GM12878 (cell line): ENCODE measurements around the gene PAK5. TPM values are rescaled to one million over a fixed set of nuclear protein-coding genes. Genes with fewer than 3 reads are reported as not detected.

ENCODE experiments used
- ATAC-seq: fragments of 200-7000 bp; cut with Tn5 transposase; 3 replicates; pipeline ENCODE4 v1.9.1; 2020; ENCODE audit warnings: mild to moderate bottlenecking, moderate library complexity
- BruUV-seq: library from RNA; stranded (reverse); fragments of 400-500 nt; replicated peaks from 2 replicates; lab custom pipeline; 2021; lab: Mats Ljungman, UMichigan
- CTCF ChIA-PET: fragments of 300-600 bp; sonication (Branson Sonifier 250); formaldehyde crosslinking; extraction: SDS; loops from one replicate; lab custom pipeline; 2021; ENCODE audit warnings: inconsistent platforms; lab: Yijun Ruan, JAX
- POLR2A ChIA-PET: fragments of 350-600 bp; formaldehyde crosslinking; extraction: SDS; loops from one replicate; lab custom pipeline; 2021; ENCODE audit warnings: inconsistent platforms; lab: Charles Lee
- RAD21 ChIA-PET: fragments of 300-600 bp; sonication (Branson Sonifier 250); formaldehyde crosslinking; loops from one replicate; lab custom pipeline; 2023; ENCODE audit warnings: antibody characterized with exemption; ENCODE audit not compliant: unreplicated experiment; lab: Charles Lee
- SMC1A ChIA-PET: fragments of 300-600 bp; sonication (Branson Sonifier 250); formaldehyde crosslinking; loops from one replicate; lab custom pipeline; 2023; ENCODE audit not compliant: unreplicated experiment, uncharacterized antibody; lab: Charles Lee
- DNase-seq: peaks from one replicate; pipeline ENCODE4 v3.0.0-alpha.2; 2011; ENCODE audit warnings: low read depth, low spot score
- FAIRE-seq: peaks from 3 replicates; lab custom pipeline; 2011; peaks lifted over from hg19 to GRCh38; lab: Jason Lieb, UNC
- H2AFZ ChIP-seq: 2 replicates; pipeline ENCODE4 v1.6.0; 2011; ENCODE audit warnings: low read depth, low read length, control low read depth; ENCODE audit not compliant: control insufficient read depth
- H3K27ac ChIP-seq: 2 replicates; pipeline ENCODE4 v1.5.1; 2011; ENCODE audit warnings: control low read depth; ENCODE audit not compliant: control insufficient read depth, insufficient read depth
- H3K27me3 ChIP-seq, 2 experiments: replicated peaks in 1 of 2; 2 replicates each; pipeline versions ENCODE4 v1.6.0 to v1.6.1; 2011; ENCODE audit warnings: low read length in 1 of 2; ENCODE audit not compliant: control insufficient read depth in 2 of 2, insufficient read depth in 2 of 2
- H3K36me3 ChIP-seq, 2 experiments: 2 replicates each; pipeline ENCODE4 v1.5.1; 2011; ENCODE audit warnings: low read length in 1 of 2; ENCODE audit not compliant: control insufficient read depth in 2 of 2, insufficient read depth in 2 of 2
- H3K4me1 ChIP-seq: 2 replicates; pipeline ENCODE4 v1.6.1; 2011; ENCODE audit warnings: mild to moderate bottlenecking, low read length, moderate library complexity, mixed read lengths; ENCODE audit not compliant: control insufficient read depth, insufficient read depth
- H3K4me2 ChIP-seq: 2 replicates; pipeline ENCODE4 v1.6.0; 2011; ENCODE audit warnings: control low read depth; ENCODE audit not compliant: control insufficient read depth, insufficient read depth
- H3K4me3 ChIP-seq: fragments of 200-600 bp; sonication (generic); 2 replicates; pipeline ENCODE4 v1.5.1; 2016
- H3K79me2 ChIP-seq: 2 replicates; pipeline ENCODE4 v1.6.0; 2011; ENCODE audit warnings: low read length; ENCODE audit not compliant: control insufficient read depth, insufficient read depth
- H3K9ac ChIP-seq: 2 replicates; pipeline ENCODE4 v1.8.0; 2011; ENCODE audit warnings: low read length, control low read depth, mixed read lengths; ENCODE audit not compliant: control insufficient read depth, insufficient read depth
- H3K9me3 ChIP-seq: replicated peaks from 3 replicates; pipeline ENCODE4 v1.5.1; 2011; ENCODE audit warnings: mild to moderate bottlenecking, low read length; ENCODE audit not compliant: control insufficient read depth, insufficient read depth
- H4K20me1 ChIP-seq: 2 replicates; pipeline ENCODE4 v1.6.0; 2011; ENCODE audit not compliant: control insufficient read depth, insufficient read depth
- BACH1 ChIP-seq: fragments of 450-650 bp; IDR thresholded peaks from 2 replicates; pipeline ENCODE4 v1.6.1; 2017; ENCODE audit warnings: mild to moderate bottlenecking, borderline replicate concordance
- CREB1 ChIP-seq: IDR thresholded peaks from 2 replicates; pipeline ENCODE4 v1.6.1; 2012; ENCODE audit warnings: low read depth, mild to moderate bottlenecking, inconsistent platforms
- CTCF ChIP-seq, 3 experiments: IDR thresholded peaks in 2 of 3; conservative IDR thresholded peaks in 1 of 3; 2 replicates each; pipeline ENCODE4 v1.5.1; 2011; ENCODE audit warnings: low read depth in 3 of 3, low read length in 3 of 3, mild to moderate bottlenecking in 3 of 3, control low read depth in 2 of 3, moderate library complexity in 2 of 3, inconsistent platforms in 1 of 3, mixed read lengths in 1 of 3; ENCODE audit not compliant: control insufficient read depth in 2 of 3, insufficient read depth in 1 of 3; ENCODE audit errors: extremely low read depth in 1 of 3
- E2F8 ChIP-seq: fragments of 450-650 bp; IDR thresholded peaks from 2 replicates; pipeline ENCODE4 v1.6.1; 2018; ENCODE audit warnings: mild to moderate bottlenecking, low read depth, moderate library complexity; ENCODE audit not compliant: partially characterized antibody
- EZH2 ChIP-seq: IDR thresholded peaks from 2 replicates; pipeline ENCODE4 v1.6.1; 2012; ENCODE audit warnings: low read depth, mild to moderate bottlenecking, control low read depth, inconsistent platforms, low read length, borderline replicate concordance; ENCODE audit not compliant: control insufficient read depth
- HDAC2 ChIP-seq: fragments of 200-600 bp; sonication (generic); IDR thresholded peaks from 2 replicates; pipeline ENCODE4 v1.6.1; 2017
- SP1 ChIP-seq: IDR thresholded peaks from one replicate; pipeline ENCODE4 v1.6.1; 2011; ENCODE audit warnings: low read depth, low read length
- TBL1XR1 ChIP-seq: IDR thresholded peaks from 2 replicates; pipeline ENCODE4 v1.6.1; 2012; ENCODE audit warnings: low read depth, low read length, improper control_type of control experiment
- WGBS: methylation state at CpG from one replicate; pipeline ENCODE4 v1.1.6; 2016; ENCODE audit warnings: low lambda C conversion rate; ENCODE audit not compliant: insufficient replicate concordance, insufficient coverage; ENCODE audit errors: missing lambda C conversion rate; 5-methylcytosine and 5-hydroxymethylcytosine counted together
- in situ Hi-C: fragments of 300-500 bp; cut with MboI; formaldehyde crosslinking; loops from 9 replicates; pipeline ENCODE4 v1.14.3; 2018; ENCODE audit warnings: mixed read lengths
- intact Hi-C: fragments of 100-400 bp; cut with micrococcal nuclease; formaldehyde crosslinking; loops from one replicate; pipeline ENCODE4 v1.14.2; 2022; ENCODE audit not compliant: unreplicated experiment
- polyA plus RNA-seq, 11 experiments: library from polyadenylated mRNA; depleted of rRNA in 4 of 11; unstranded in 6 of 11; stranded (reverse) in 5 of 11; fragments of >200 nt; fragmentation: Nextera tagmentation in 4 of 11; fragmentation: Illumina TruSeq in 1 of 11; extraction: Ambion mirVana in 4 of 11; extraction: Trizol in 1 of 11; gene quantifications; 1 replicate in 1 of 11; 2 replicates in 10 of 11; pipeline versions ENCODE4 v1.2.1 to v1.2.3, GENCODE V29; 2011 to 2016; ENCODE audit warnings: inconsistent platforms in 2 of 11, missing spikeins in 2 of 11, low read depth in 1 of 11
- total RNA-seq, 4 experiments: library from RNA; depleted of rRNA in 3 of 4; stranded (reverse); fragments of >200 nt in 3 of 4; fragmentation: Illumina TruSeq in 1 of 4; extraction: Trizol in 1 of 4; gene quantifications; 2 replicates each; pipeline versions ENCODE4 v1.2.1 to v1.2.3, GENCODE V29; 2013 to 2021
- TF ChIP-seq, protein P1 (sequence below): IDR thresholded peaks from 2 replicates; pipeline ENCODE4 v1.6.1; 2011; ENCODE audit warnings: borderline replicate concordance, low read depth, mild to moderate bottlenecking, moderate library complexity, low read length; ENCODE audit not compliant: insufficient read depth, poor library complexity, severe bottlenecking

The PAK5 gene
- total and polyA plus RNA-seq, 10 of the 15 experiments (the other 5 are each of a cell fraction or from before 2014, with no cell fraction given), result not detected

DNA sequence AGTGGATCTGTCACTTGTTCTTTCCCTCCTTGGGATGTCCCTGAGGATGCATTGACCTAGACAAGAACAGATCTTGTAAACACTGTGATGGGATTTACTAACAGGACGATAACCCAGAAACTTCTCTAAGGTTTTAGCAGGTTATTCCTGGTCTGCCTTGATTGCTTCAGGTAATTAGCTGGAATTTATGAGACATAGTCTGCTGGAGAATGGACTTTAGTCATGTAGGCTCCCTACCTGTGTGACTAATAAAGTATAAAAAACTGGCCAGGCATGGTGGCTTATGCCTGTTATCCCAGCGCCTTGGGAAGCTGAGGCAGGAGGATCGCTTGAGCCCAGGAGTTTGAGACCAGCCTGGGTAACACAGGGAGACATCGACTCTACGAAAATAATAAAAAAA, 96.1 kb downstream of the PAK5 start:
- ATAC-seq, result no peak
- CTCF ChIA-PET, result no interaction called here
- RAD21 ChIA-PET, result no interaction called here
- in situ Hi-C loops, result no loop called here
- Histone ChIP-seq H3K36me3 (no peaks in the 10 kb centered on the region), H4K20me1 (no peaks in the 10 kb centered on the region), H3K4me3 (no peak overlapping the region), H3K27me3 (no peaks in the 10 kb centered on the region), H3K9me3 (no peaks in the 10 kb centered on the region), H3K4me1 (no peaks in the 10 kb centered on the region), H3K79me2 (no peaks in the 10 kb centered on the region), H3K9ac (no peak overlapping the region), H2AFZ (no peak overlapping the region), H3K4me2 (no peak overlapping the region), H3K27ac (no peak overlapping the region)
- 20% methylated on average over 5 of the region's 5 CpGs for WGBS
- no peak for DNase-seq
- SMC1A ChIA-PET, result no interaction called here
- POLR2A ChIA-PET, result no interaction called here
- FAIRE-seq, result no peak
- intact Hi-C loops, result no loop called here
- TF ChIP-seq BACH1, result no peak
- no peak for TF ChIP-seq CTCF (IDR thresholded peaks at IDR 0.05 in 2 of 3, conservative IDR thresholded peaks at IDR 0.05 in 1 of 3; ENCODE audit: control insufficient read depth in 2 of 3, extremely low read depth in 1 of 3, insufficient read depth in 1 of 3, low read depth in 3 of 3, low read length in 3 of 3)
- TF ChIP-seq, protein P1, sequence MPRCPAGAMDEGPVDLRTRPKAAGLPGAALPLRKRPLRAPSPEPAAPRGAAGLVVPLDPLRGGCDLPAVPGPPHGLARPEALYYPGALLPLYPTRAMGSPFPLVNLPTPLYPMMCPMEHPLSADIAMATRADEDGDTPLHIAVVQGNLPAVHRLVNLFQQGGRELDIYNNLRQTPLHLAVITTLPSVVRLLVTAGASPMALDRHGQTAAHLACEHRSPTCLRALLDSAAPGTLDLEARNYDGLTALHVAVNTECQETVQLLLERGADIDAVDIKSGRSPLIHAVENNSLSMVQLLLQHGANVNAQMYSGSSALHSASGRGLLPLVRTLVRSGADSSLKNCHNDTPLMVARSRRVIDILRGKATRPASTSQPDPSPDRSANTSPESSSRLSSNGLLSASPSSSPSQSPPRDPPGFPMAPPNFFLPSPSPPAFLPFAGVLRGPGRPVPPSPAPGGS, result no peak
- no peak for TF ChIP-seq EZH2
- no peak for TF ChIP-seq E2F8
- no peak for TF ChIP-seq HDAC2
- no peak for TF ChIP-seq SP1
- TF ChIP-seq TBL1XR1, result no peak
- no peak for TF ChIP-seq CREB1
- BruUV-seq, result no TSS peak
